NCI-H2196 (cell line): ENCODE data around the gene ATP2B1.

Experiments
- DNase-seq: peaks from one replicate; lab custom pipeline; 2025; ENCODE audit not compliant: unreplicated experiment; lab: John Stamatoyannopoulos, UW

The ATP2B1 gene

DNA sequence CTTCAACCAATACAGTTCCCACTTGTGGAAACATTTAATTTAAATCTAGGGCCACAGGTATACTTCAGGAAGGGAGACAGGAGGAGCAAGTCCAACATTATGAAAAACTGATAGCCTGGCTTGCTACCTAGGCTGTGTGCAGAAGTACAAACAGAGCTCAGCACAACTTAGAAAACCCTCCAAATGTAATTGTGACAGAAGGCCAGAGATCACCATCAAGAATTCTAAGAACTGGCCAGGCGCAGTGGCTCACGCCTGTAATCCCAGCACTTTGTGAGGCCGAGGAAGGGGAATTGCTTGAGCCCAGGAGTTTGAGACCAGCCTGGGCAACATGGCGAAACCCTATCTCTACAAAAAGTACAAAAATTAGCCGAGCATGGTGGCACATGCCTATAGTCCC lies 14.1 kb downstream of the ATP2B1 start:
- DNase-seq = no peak

DNA sequence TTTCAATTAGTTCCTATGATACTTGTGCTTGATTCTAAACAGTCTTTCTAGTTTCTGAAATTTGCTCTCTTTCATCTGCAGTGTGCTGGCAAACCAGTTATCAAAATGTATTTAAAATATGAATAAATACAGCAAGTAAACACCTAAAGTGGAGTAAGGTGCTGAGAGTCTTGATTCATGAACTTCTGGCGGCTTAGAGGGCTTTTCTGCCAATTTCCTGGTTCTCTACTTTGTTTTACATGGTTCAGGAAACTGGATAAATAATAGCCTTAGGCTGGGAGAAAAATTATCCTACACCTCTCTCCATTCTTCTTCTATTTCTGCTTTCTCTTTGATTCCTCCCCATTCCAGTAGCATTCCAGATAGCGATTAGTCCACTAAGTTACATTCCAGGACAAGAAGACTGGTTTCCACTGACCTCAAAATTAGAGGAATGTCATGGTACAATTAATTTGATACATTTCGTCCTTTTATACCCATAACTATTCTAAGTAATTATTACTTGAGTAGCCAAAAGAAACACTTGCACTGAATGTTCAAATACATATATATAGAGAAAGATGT lies 14.9 kb downstream of the ATP2B1 start:
- no peak for DNase-seq

DNA sequence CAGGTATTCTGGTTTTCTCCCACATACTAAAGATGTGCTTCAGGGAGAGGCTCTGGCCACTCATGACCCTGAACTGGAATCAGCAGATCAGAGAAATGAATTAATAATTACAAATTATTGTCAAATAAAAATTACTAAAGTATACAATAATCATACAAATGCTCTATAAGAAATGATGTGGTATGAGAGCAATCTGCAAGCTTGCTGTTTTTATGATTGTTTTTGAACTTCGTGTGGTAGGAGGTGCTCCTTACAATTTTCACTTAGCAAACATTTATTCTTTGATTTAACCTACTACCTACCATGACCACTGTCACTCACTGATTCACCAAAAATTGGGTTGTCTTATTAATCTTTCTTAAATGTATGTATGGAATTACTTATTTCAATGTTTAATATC lies 16.2 kb downstream of the ATP2B1 start:
- DNase-seq = no peak

DNA sequence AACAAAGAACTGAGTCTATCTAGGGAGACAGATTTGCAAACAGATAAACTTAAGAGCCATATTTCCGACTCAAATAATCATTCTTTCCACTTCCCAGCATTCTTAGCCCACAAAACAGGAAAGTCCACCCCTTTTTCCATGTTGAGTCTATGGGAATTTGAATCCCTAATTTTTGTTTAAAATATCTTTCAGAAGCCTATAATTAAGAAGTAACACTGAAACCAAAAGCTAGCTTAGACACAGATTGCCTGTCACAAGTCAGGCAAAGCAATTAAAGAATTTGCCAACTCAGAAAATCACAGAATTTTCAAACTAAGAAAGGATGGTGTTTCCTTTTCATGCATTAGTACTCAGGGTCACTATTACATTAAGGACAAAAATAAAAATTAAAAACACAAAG lies 17.0 kb downstream of the ATP2B1 start:
- DNase-seq = no peak

DNA sequence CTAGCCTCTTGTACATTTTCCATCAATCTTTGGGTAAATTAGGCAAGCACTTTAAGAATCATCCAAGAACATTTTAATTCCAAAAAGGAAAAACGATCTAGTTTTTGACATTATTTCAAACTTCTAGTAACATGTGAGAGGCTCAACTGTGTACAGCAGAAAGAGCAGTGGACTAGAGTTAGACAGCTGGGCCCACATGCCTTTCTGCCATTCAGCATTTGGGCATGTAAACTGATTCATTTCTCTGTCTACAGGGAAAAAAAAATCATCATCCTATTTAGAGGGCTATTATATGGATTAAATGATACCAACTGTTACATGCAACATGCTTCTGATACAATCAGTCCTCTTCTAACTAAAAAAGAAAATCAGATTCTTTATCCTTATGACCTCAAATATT lies 17.7 kb downstream of the ATP2B1 start:
- DNase-seq = no peak

DNA sequence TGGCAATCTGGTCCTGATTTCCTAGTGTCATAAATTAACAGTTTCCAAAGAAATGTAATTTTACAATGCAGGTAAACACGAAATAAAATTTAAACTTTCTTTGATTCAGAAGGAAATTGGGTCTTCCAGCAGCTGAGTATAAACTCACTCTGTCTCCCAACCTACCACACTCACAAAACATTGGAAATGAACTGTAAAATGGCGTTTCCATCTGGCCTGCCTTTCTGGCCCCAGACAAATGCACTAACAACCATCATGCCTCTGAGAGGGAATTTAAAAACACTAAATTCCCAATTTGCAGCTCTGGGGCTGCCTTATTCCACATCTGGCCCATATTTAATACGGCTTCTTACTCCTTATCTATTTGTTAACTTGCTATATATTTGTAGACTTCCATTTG lies 19.3 kb downstream of the ATP2B1 start:
- DNase-seq = no peak

DNA sequence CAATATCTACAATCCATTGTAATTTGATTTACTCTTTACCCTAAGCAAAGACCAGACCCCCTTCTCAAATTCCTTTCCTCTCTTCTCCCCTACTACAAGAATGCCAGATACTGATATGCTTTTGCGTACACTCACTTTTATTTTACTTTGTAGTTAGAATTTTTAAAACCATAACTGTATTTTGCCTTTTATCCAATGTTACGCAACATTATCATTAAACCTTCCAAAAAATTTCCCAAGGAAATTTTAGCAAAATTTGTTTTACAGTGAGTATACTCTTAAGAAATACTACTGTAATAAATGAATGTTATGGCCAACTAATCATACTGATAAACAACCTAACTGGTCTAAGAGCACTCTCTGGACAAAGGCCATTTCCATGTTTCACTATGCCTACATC lies 22.3 kb downstream of the ATP2B1 start:
- no peak for DNase-seq

DNA sequence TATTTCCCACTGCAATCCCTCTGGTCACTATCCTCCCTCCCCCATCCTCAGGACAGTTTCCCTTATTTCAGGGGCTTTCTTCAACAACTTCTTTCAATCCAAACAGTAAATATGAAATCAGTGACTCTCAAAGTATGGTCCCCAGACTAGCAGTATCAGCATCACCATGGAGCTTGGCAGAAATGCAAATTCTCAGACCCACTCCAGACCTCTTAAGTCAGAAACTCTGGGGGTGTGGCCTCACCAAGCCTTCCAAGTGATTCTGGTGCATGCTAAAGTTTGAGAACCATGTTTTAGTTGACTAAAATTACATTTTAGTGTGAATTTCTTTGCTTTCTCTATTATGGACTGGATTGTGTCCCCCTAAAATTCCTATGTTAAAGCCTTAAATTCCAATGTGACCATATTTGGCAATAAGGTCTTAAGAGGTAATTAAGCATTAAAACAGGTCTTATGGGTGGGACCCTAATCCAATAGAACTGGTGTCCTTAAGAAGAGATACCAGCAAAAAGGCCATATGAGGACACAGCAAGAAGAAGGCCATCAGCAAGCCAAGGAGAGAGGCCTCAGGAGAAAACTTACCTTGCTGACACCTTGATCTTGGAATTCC lies 23.2 kb downstream of the ATP2B1 start:
- DNase-seq = no peak

DNA sequence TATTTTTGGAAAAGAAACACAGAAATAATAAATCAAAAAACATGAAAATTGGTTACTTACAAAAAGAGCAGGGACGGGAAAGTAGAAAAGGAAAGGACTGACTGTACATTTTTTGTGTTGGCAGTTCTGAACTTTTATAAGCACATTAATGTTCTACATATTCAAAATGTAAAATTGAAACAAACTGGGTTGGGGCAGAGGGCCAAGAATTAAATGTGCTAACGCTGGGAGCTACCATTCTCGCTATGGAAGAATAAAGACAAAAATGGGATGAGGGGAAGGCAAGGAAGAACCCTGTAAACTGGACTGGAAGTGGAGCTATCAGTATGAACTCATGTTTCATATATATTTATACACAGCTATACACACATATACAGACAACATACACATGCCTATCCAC lies 24.5 kb downstream of the ATP2B1 start:
- DNase-seq = no peak

DNA sequence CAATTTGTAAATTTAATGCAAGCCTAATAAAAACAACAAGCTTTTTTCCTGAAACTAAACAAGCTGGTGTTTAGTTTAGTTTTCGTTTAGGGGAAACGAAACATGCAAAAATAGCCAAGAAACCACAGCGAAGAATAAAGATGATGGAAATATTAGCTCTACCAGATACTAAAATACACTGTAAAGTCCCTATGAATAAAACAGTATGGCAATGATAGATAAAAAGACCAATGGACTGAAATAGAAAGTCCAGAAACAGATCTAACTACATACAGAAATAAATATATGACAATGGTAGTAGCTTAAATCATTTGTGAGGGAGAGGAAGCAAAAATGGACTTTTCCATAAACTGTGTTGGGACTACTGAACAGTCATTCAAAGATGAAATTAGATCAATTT lies 26.4 kb downstream of the ATP2B1 start:
- no peak for DNase-seq

DNA sequence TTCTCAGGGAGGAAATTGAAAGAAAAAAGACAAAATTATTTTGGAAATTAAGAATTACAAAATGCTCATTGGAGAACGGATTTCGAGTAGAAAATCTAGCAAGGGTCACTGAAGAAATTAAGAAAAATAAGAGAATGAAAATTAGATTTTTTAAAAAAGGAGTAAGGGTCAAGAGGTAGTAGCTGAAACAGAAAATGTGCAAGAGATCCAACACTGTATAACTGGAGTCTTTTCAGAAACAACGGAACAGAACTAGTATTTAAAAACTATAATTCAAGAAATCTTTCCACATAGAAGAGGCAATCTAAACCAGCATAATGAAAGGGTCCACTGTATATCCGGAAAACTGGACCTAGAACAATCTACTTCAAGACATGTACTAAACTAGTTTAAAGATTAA lies 28.2 kb downstream of the ATP2B1 start:
- DNase-seq = no peak

DNA sequence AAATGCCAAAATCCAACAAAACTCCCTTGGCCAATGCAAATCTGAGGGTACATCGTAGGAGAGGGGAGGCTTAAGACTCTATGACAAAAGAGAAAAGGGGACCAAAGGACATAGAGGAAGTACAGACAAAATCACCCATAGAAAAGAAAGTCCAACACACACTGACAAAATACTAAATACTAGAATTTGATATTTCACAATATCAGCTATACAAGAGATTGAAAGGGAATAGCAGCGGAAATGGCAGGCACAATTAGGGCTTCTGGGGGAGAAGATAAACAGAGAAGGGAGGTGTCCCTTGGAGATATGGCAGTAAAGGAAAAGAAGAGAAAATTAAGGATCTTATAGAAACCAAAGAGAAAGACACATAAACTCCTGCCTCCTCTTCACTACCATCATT lies 29.0 kb downstream of the ATP2B1 start:
- DNase-seq = no peak

DNA sequence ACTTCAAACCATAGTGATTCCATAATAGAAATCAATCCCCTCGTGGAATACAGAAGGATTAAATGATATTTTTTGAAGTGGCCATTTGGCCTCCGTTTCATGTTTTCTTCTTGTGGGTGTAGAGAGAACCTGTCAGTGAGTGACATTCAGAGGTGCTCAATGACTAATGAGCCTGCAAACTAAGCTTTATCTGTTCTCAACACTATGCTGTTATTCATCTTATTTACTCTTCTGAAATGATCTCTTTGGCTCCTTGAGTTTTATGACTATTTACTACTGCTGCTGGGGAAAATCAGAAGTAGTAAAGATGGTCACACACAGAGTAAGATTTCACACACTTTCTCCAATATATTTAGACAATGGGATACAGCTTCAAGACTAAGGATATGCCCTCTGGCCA lies 30.4 kb downstream of the ATP2B1 start:
- DNase-seq = no peak

DNA sequence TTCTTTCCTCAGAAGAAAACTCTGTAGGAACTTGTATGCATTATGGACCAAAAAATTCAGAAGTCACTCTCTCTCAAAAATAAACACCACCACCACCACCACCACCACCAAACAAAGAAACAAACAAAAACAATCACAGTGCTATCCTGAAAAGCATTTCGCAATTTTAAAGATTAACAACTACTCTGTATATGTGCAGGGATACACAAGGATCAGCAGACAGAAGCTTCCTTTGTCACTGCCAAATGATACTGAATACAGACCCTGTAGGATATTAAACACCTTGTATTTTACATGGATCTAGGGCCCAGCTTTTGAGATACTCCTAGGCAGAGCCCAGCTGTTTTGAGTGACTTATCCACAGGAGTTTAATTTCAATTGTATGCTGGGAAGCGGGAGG lies 31.7 kb downstream of the ATP2B1 start:
- DNase-seq = no peak

DNA sequence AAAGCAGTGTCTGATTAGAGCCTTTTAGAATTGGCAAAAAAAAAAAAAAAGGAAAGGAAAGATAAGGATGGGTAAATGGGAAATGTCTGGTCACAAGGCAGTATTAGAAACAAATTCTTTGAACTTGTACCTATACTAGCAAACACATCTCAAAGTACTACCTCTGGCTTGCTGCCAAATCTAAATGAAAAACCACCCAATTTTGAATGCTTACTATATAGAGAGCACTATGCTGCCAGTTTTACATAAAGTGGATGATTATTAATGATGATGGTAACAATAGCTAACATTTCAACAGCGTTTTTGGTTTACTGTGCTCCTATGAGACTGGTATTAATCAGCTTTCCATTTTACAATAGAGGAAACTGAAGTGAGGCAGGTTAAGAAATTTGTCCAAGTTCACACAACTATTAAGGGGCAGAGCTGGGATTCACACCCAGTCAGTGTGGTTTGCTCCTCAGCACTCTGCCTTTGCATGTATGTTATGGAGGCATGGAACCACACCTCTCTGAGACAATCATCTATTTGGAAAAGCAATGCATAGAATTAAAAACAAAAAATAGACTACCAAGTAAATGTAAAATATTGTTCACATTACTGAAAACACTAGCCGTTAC lies 34.2 kb downstream of the ATP2B1 start:
- DNase-seq = no peak

DNA sequence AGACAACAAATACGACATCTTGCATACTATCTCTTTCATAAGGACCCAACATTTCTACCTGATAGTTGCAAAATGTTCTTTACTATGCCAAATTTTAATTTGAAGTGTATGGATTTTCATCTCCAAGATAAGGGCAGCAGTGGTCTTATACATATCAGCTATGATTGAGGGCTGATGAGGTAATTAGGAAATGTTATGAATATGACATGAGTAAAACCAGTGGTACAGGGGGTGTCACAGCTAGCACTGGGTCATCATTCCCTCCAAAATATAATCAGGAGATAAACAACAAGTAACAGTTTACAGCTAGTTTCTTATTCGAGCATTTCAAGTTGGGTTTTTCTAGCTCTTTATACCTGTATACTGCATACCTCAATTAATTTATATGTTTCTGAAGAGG lies 35.0 kb downstream of the ATP2B1 start:
- DNase-seq = no peak

DNA sequence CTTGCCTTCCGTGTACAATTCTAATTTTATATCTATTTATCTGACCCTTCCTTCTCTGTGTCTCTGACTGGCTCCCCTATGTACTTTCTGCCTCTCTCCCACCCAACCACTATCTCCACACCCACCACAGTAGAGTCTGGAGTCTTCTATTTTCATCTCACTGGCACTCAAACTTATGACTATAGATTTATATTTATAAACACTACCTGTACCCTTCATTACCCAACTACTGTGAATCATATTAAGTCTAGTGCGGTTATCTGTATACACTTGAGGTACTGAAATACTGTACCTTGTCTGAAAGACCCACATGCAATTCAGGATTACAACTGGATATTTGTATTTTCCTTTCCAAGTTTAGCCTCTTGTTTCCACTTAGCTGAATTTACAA lies 36.1 kb downstream of the ATP2B1 start:
- no peak for DNase-seq

DNA sequence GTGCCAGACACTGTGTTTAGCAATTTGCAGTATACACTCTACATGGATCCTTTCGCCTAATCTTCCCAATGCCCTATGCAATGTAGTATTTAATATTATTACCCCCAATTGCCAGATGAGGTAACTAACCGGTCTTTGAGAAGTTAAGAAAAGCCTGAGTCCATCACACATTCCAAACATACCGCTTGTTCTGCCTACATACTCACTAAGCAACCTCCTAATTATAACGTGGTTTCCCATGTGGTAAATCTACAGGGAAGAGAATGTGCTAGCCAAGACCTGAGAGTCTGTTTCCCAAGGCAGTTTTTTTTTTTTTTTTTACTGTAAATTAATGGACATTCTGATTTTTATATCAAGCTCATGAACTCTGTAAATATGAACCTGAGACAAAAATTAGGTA lies 37.2 kb downstream of the ATP2B1 start:
- no peak for DNase-seq

DNA sequence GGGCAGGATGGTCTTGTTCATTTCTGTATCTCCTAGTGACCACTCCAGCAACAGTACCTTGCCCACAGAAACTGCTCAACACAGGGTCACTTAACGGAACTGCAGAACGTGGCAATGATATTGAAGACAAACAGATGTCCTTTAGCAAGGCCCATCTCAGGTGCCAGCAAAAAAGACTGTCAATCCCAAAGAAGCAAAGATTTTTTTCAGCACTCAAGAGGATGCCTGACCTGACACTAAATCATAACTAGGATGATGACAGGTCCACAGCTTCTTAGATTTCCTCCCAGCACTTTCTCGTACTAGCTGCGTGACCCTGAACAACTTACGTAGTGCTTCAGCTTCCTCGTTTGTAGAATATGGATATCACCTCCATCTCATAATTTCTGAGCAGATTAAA lies 39.4 kb downstream of the ATP2B1 start:
- no peak for DNase-seq

DNA sequence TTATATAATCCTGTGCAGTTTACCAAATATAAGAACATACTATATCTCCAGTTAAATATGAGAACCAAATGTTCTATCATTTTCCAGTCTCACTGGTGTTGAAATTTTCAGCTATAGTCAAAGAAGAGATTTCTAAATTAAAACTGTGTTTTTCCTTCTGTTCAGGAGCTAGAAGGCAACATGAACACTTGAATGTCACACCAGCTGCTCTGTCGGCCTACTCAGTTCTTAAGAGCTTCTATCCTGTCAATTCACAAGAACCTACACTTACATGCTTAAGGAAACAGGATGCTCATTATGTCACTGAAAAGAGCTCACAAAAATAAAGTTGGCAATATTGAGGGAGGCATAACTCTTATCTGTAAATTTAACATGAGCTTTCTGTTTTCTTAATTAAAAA lies 43.1 kb downstream of the ATP2B1 start:
- no peak for DNase-seq

DNA sequence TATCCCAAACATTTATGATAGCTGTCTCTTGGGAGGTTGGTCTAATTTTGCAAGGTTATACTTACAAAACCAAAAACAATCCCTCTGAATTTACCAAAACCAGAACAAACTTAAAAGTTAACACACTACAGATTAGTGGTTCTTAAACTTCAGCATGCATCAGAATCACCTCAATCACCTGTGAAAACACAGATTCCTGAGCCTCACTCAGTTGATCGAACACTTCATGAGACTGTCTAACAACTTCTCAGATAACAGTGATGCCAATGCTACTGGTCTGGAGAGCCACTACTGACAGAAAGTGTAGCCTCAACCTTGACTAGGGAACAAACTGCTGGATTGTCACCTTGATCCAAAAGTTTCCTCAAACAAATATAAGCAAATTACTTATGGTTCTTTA lies 44.2 kb downstream of the ATP2B1 start:
- DNase-seq = no peak

DNA sequence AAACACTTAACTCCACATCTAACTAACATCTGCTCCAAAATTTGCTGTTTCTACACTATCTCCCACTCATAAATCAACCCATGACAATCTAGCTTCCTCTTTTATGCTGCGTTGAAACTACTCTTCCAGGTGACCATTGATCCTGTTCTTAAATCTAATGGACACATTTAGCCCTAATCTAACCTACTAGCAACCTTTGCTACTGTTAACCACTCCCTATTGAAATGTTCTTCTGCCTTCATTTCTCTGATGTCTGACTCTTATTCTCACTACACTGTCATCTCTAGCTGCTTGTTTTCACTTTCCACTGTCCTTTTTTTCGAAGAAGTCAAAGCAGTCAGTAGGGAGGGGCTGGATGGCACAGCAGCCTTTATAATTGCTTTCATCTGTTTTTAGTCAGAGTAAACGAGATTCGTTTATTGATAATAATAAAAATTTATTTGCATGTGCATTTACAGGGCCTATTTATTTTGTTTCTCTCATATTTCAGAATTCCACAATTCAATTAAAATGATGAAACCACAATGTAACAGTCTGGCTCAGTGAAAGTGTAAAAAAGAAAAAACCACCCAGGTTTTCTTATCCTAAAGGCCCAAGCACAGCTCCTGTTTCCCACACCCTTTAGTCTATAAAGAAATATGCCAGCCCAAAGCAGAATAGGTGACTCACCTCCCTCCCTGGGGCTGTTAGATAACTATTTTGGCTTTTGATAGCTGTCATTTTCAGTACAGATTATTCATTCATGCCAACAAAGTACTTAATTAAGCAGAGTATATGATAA lies 44.9 kb downstream of the ATP2B1 start:
- DNase-seq = no peak
